ENCODE data around the gene SF3B3.

DNA sequence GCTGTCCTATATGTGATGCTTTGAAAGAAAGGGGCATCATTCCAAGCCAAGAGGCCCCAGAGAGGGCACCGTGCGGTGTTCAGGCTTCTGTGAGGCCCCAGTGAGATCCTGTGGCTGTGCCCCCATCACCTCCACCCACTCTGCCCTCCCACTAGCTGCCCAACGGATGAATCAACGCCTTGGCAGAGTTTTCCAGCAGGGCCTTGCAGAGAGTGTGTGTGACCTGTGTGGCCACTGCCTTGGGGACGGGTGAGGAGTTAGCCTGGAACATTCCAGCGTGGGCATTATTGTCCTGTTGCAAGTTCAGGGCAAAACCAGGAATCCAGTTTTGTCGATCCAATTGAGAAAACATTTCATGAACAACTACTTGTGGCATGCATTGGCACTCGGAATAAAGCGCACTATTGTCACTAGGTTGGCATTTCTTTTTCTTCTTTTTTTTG lies 53.7 kb downstream of the SF3B3 start:
- TF ChIP-seq CTCF (IDR thresholded peaks at IDR 0.05) (no peak), POLR2AphosphoS5 (IDR thresholded peaks at IDR 0.05) (no peak), POLR2A (IDR thresholded peaks at IDR 0.05) (no peak)

Measured in suprapubic skin (tissue), 4 donors.